ENCODE measurements around the gene STK32B.

DNA sequence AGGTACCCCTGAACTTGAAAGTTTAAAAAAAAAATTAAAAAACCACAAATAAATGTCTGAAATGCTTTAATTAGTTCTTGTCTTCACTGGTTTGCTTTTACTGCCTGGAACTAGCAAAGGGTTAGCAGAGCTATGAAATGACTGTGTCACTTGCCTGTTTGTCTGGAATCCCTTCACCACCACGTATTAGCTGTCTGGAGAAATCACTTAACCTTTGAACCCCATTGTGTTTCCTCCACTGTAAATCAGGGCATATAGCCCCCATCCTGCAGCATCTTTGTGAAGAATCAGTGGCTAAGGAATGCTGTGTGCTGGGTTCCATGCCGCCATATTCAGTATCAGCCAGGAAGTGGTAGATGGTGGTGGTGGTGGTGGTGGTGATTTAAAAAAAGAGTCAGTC, 38.3 kb upstream of the STK32B start:
- TF ChIP-seq, protein P1, sequence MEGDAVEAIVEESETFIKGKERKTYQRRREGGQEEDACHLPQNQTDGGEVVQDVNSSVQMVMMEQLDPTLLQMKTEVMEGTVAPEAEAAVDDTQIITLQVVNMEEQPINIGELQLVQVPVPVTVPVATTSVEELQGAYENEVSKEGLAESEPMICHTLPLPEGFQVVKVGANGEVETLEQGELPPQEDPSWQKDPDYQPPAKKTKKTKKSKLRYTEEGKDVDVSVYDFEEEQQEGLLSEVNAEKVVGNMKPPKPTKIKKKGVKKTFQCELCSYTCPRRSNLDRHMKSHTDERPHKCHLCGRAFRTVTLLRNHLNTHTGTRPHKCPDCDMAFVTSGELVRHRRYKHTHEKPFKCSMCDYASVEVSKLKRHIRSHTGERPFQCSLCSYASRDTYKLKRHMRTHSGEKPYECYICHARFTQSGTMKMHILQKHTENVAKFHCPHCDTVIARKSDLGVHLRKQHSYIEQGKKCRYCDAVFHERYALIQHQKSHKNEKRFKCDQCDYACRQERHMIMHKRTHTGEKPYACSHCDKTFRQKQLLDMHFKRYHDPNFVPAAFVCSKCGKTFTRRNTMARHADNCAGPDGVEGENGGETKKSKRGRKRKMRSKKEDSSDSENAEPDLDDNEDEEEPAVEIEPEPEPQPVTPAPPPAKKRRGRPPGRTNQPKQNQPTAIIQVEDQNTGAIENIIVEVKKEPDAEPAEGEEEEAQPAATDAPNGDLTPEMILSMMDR (conservative IDR thresholded peaks at IDR 0.05; ENCODE audit: low read depth, low read length), result no peak
- TF ChIP-seq EZH2 (IDR thresholded peaks at IDR 0.05; ENCODE audit: low read length, unreplicated experiment) (no peak), EZH2phosphoT487 (IDR thresholded peaks at IDR 0.05; ENCODE audit: borderline replicate concordance, low read length) (no peak)
